K562 (cell line): Measurements from ENCODE around the gene AFM. TPM values are rescaled to one million over a fixed set of nuclear protein-coding genes. Genes with fewer than 3 reads are reported as not detected.

Experiments
- ATAC-seq: fragments of 200-7000 bp; cut with Tn5 transposase; 3 replicates; pipeline ENCODE4 v1.9.1; 2020; ENCODE audit warnings: moderate library complexity
- BruUV-seq: library from RNA; stranded (reverse); fragments of 400-500 nt; replicated peaks from 2 replicates; lab custom pipeline; 2021; lab: Mats Ljungman, UMichigan
- CTCF ChIA-PET: fragments of 300-600 bp; formaldehyde crosslinking; extraction: SDS; loops from one replicate; lab custom pipeline; 2021; ENCODE audit warnings: low intra/inter-chr PET ratio; lab: Yijun Ruan, JAX
- POLR2A ChIA-PET: fragments of 300-600, 350-650 bp; sonication (Branson Sonifier 250); formaldehyde crosslinking; extraction: SDS; loops from one replicate; lab custom pipeline; 2021; ENCODE audit warnings: antibody characterized with exemption, inconsistent platforms; lab: Yijun Ruan, JAX
- DNase-seq, 4 experiments: peaks; one replicate each; pipeline versions ENCODE4 v3.0.0 to v3.0.0-alpha.2; 2011 to 2018; ENCODE audit warnings: low spot score in 3 of 4, mixed read lengths in 3 of 4; ENCODE audit errors: extremely low read depth in 1 of 4
- FAIRE-seq: peaks from 2 replicates; lab custom pipeline; 2011; peaks lifted over from hg19 to GRCh38; lab: Jason Lieb, UNC
- H2AFZ ChIP-seq: 2 replicates; pipeline ENCODE4 v1.6.0; 2011; ENCODE audit warnings: low read depth, low read length, control low read depth, inconsistent platforms
- H3K27ac ChIP-seq: fragments of 200-600 bp; 3 replicates; pipeline ENCODE4 v1.8.0; 2011; ENCODE audit warnings: low read depth, mild to moderate bottlenecking, control low read depth, inconsistent platforms, low read length, moderate library complexity, mixed read lengths; ENCODE audit errors: extremely low read depth
- H3K27me3 ChIP-seq, 2 experiments: fragments of 300-600 bp in 1 of 2; 2 replicates in 1 of 2; 3 replicates in 1 of 2; pipeline versions ENCODE4 v1.6.0 to v1.8.0; 2011; ENCODE audit warnings: inconsistent platforms in 2 of 2, low read length in 2 of 2, mild to moderate bottlenecking in 1 of 2, mixed read lengths in 1 of 2, moderate library complexity in 1 of 2; ENCODE audit not compliant: control insufficient read depth in 2 of 2, insufficient read depth in 2 of 2
- H3K36me3 ChIP-seq: fragments of 300-600 bp; 3 replicates; pipeline ENCODE4 v1.8.0; 2011; ENCODE audit warnings: mild to moderate bottlenecking, low read length, inconsistent platforms; ENCODE audit not compliant: control insufficient read depth, insufficient read depth
- H3K4me1 ChIP-seq, 2 experiments: fragments of 200-600 bp in 1 of 2; replicated peaks in 1 of 2; 2 replicates in 1 of 2; 3 replicates in 1 of 2; pipeline versions ENCODE4 v1.5.1 to v1.8.0; 2011; ENCODE audit warnings: inconsistent platforms in 2 of 2, low read length in 2 of 2, mild to moderate bottlenecking in 1 of 2, mixed read lengths in 1 of 2, moderate library complexity in 1 of 2; ENCODE audit not compliant: control insufficient read depth in 2 of 2, insufficient read depth in 2 of 2
- H3K4me2 ChIP-seq: 2 replicates; pipeline ENCODE4 v1.6.1; 2011; ENCODE audit warnings: low read length, control low read depth, inconsistent platforms, mixed read lengths; ENCODE audit not compliant: insufficient read depth
- H3K4me3 ChIP-seq: fragments of 200-600 bp; sonication (generic), shearing (Covaris generic); 2 replicates; pipeline ENCODE4 v1.5.1; 2016; ENCODE audit warnings: control low read depth, inconsistent platforms
- H3K79me2 ChIP-seq: fragments of 200-600 bp; 3 replicates; pipeline ENCODE4 v1.8.0; 2011; ENCODE audit warnings: low read length, inconsistent platforms; ENCODE audit not compliant: control insufficient read depth, insufficient read depth
- H3K9ac ChIP-seq, 2 experiments: 2 replicates each; pipeline versions ENCODE4 v1.6.0 to v1.6.1; 2011; ENCODE audit warnings: low read depth in 2 of 2, low read length in 2 of 2, control low read depth in 1 of 2, inconsistent platforms in 1 of 2, mild to moderate bottlenecking in 1 of 2, mixed read lengths in 1 of 2; ENCODE audit not compliant: insufficient read depth in 1 of 2
- H3K9me1 ChIP-seq: one replicate; pipeline ENCODE4 v1.6.0; 2011; ENCODE audit warnings: inconsistent platforms, mild to moderate bottlenecking, low read length, moderate library complexity; ENCODE audit not compliant: control insufficient read depth, insufficient read depth
- H3K9me3 ChIP-seq: replicated peaks from 2 replicates; pipeline ENCODE4 v1.5.1; 2011; ENCODE audit warnings: low read depth, low read length, inconsistent platforms; ENCODE audit not compliant: control insufficient read depth, insufficient read depth
- H4K20me1 ChIP-seq: replicated peaks from 2 replicates; pipeline ENCODE4 v1.6.1; 2011; ENCODE audit warnings: low read length, inconsistent platforms, mixed read lengths; ENCODE audit not compliant: control insufficient read depth, insufficient read depth
- FOSL1 ChIP-seq: fragments of 200-800 bp; sonication (Bioruptor generic); conservative IDR thresholded peaks from 2 replicates; pipeline ENCODE4 v1.6.1; 2016; ENCODE audit warnings: missing genetic modification characterization, missing compliant biosample characterization
- FOXP1 ChIP-seq: sonication (generic); formaldehyde crosslinking; IDR thresholded peaks from 2 replicates; pipeline ENCODE4 v1.8.0; 2022; ENCODE audit warnings: mild to moderate bottlenecking, missing genetic modification reagents
- IFI16 ChIP-seq: fragments of 250-450 bp; sonication (Bioruptor Pico); IDR thresholded peaks from 2 replicates; pipeline ENCODE4 v2.1.2; 2022; ENCODE audit warnings: mild to moderate bottlenecking, inconsistent platforms
- L3MBTL2 ChIP-seq: fragments of 450-650 bp; IDR thresholded peaks from 2 replicates; pipeline ENCODE4 v1.6.1; 2016; ENCODE audit warnings: mild to moderate bottlenecking, moderate library complexity
- MTF1 ChIP-seq: fragments of 250-450 bp; sonication (Bioruptor Pico); IDR thresholded peaks from 2 replicates; pipeline ENCODE4 v1.9.0; 2021; ENCODE audit warnings: moderate library complexity, mild to moderate bottlenecking, inconsistent platforms, borderline replicate concordance
- SRSF1 ChIP-seq: fragments of 200-400 bp; formaldehyde crosslinking; IDR thresholded peaks from 2 replicates; pipeline ENCODE4 v1.6.1; 2017; ENCODE audit warnings: mild to moderate bottlenecking, low read depth, low read length, moderate library complexity
- ZNF436 ChIP-seq: fragments of 250-450, 450-650 bp; sonication (Bioruptor Pico); formaldehyde crosslinking; IDR thresholded peaks from 2 replicates; pipeline ENCODE4 v1.7.0; 2020; ENCODE audit warnings: mild to moderate bottlenecking
- ZNF707 ChIP-seq: fragments of 250-450 bp; sonication (Bioruptor Pico); conservative IDR thresholded peaks from 2 replicates; pipeline ENCODE4 v1.8.0; 2022; ENCODE audit warnings: inconsistent platforms, mild to moderate bottlenecking, moderate library complexity
- WGBS: fragments of 100-300 bp; shearing (Covaris generic); methylation state at CpG from one replicate; pipeline ENCODE4 v1.1.6; 2016; ENCODE audit warnings: low coverage, mixed read lengths; ENCODE audit not compliant: insufficient coverage; ENCODE audit errors: missing lambda C conversion rate; 5-methylcytosine and 5-hydroxymethylcytosine counted together
- in situ Hi-C: fragments of 300-500 bp; cut with MboI; formaldehyde crosslinking; loops from 4 replicates; pipeline ENCODE4 v1.15.0; 2018; ENCODE audit warnings: inconsistent platforms, mixed read lengths
- intact Hi-C: fragments of 100-400 bp; cut with micrococcal nuclease; formaldehyde crosslinking; loops from 2 replicates; pipeline ENCODE4 v1.14.2; 2022
- polyA plus RNA-seq, 8 experiments: library from polyadenylated mRNA; depleted of rRNA in 4 of 8; stranded (reverse) in 5 of 8; unstranded in 3 of 8; fragments of >200 nt; fragmentation: Nextera tagmentation in 2 of 8; fragmentation: Illumina TruSeq in 1 of 8; extraction: Ambion mirVana in 2 of 8; extraction: Trizol in 1 of 8; gene quantifications; 2 replicates each; pipeline versions ENCODE4 v1.2.1 to v1.2.3, GENCODE V29; 2011 to 2014; ENCODE audit warnings: inconsistent platforms in 1 of 8, missing spikeins in 1 of 8
- total RNA-seq, 7 experiments: library from RNA; depleted of rRNA in 6 of 7; stranded (reverse); fragments of >200 nt in 6 of 7; fragmentation: Illumina TruSeq in 2 of 7; extraction: Trizol in 2 of 7; gene quantifications; 2 replicates each; pipeline versions ENCODE4 v1.2.1 to v1.2.3, GENCODE V29; 2011 to 2021; ENCODE audit warnings: low replicate concordance in 1 of 7
- TF ChIP-seq, protein P1 (sequence below): IDR thresholded peaks from 2 replicates; pipeline ENCODE4 v1.6.1; 2012; ENCODE audit warnings: low read depth, low read length, improper control_type of control experiment, borderline replicate concordance
- TF ChIP-seq, protein P2 (sequence below): fragments of 250-450 bp; sonication (Bioruptor Pico); IDR thresholded peaks from 2 replicates; pipeline ENCODE4 v1.9.0; 2021; ENCODE audit warnings: mild to moderate bottlenecking
- TF ChIP-seq, protein P3 (sequence below): IDR thresholded peaks from 3 replicates; pipeline ENCODE4 v1.6.1; 2011; ENCODE audit warnings: borderline replicate concordance, mild to moderate bottlenecking; ENCODE audit not compliant: insufficient read length, insufficient read depth

Gene AFM
- total and polyA plus RNA-seq, 9 of the 15 experiments (the other 6 are each of a cell fraction or from before 2014, with no cell fraction given): 0.07 to 0.15 (median 0.12) TPM; not detected in 5

DNA sequence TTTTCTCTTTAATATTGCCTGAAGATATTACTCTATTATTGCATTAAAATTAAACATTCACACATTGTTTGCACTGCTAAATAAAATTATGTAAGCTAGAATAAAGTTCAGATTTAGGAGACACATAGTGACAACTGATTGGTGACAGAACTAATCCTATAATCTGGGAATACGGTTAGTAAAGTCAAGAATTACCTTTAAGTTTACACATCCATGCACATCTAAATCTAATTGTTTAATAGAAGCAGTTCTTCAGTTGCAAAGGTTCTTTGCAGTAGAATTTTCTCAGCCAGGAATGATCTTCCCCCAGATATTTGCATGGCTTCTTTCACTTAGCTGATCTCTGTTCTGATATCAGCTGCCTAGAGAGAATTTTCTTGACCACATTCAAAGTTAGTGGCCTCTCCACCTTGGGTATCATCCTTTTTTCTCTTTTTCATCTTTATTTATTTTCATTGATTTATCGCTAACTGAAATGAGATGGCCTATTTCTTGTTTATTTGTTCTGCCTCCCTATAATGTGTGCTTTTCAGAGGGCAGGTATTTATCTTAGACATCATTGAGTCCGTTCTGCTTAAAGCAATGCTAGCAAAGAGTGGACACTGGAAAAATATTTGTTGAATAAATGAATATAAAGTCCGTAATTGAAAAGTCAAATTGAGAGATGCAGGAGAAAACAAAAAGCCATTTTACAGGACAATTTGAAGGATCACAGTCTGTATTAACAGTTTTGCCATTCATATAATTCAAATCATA is 32.9 kb upstream of the AFM start:
- no TSS peak for BruUV-seq
- in situ Hi-C loops (no loop called here), intact Hi-C loops (loop anchor here (10.0 kb wide), 2 partner anchors 134 to 206 kb away; no protein-coding TSS in a partner anchor)
- no peak overlapping the region for H3K9ac ChIP-seq
- peaks cover 5 to 17% of the 10 kb centered on the region in 2 experiments; a peak in 3 of 5 replicates for H3K4me1 ChIP-seq
- no peaks in the 10 kb centered on the region for H3K36me3 ChIP-seq
- H3K27ac ChIP-seq: no peak overlapping the region
- H3K9me3 ChIP-seq: no peaks in the 10 kb centered on the region
- no peak for FAIRE-seq
- no peak overlapping the region for H3K4me2 ChIP-seq
- TF ChIP-seq, protein P1, sequence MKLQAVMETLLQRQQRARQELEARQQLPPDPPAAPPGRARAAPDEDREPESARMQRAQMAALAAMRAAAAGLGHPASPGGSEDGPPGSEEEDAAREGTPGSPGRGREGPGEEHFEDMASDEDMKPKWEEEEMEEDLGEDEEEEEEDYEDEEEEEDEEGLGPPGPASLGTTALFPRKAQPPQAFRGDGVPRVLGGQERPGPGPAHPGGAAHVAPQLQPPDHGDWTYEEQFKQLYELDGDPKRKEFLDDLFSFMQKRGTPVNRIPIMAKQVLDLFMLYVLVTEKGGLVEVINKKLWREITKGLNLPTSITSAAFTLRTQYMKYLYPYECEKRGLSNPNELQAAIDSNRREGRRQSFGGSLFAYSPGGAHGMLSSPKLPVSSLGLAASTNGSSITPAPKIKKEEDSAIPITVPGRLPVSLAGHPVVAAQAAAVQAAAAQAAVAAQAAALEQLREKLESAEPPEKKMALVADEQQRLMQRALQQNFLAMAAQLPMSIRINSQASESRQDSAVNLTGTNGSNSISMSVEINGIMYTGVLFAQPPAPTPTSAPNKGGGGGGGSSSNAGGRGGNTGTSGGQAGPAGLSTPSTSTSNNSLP: no peak
- no peak for TF ChIP-seq IFI16 (CRISPR knock-in tag)
- no peak for TF ChIP-seq ZNF436 (CRISPR knock-in tag)
- TF ChIP-seq MTF1 (CRISPR knock-in tag): no peak
- no peak for TF ChIP-seq FOXP1
- TF ChIP-seq, protein P2, sequence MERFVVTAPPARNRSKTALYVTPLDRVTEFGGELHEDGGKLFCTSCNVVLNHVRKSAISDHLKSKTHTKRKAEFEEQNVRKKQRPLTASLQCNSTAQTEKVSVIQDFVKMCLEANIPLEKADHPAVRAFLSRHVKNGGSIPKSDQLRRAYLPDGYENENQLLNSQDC (CRISPR knock-in tag): no peak
- TF ChIP-seq, protein P3, sequence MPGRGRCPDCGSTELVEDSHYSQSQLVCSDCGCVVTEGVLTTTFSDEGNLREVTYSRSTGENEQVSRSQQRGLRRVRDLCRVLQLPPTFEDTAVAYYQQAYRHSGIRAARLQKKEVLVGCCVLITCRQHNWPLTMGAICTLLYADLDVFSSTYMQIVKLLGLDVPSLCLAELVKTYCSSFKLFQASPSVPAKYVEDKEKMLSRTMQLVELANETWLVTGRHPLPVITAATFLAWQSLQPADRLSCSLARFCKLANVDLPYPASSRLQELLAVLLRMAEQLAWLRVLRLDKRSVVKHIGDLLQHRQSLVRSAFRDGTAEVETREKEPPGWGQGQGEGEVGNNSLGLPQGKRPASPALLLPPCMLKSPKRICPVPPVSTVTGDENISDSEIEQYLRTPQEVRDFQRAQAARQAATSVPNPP: no peak
- no peak for TF ChIP-seq L3MBTL2
- no peak for TF ChIP-seq SRSF1
- TF ChIP-seq FOSL1 (tag): no peak
- no peak for TF ChIP-seq ZNF707 (CRISPR knock-in tag)
- no peak overlapping the region for H2AFZ ChIP-seq
- H4K20me1 ChIP-seq: no peaks in the 10 kb centered on the region
- no peaks in the 10 kb centered on the region for H3K9me1 ChIP-seq
- 73% methylated on average over 4 of the region's 4 CpGs for WGBS
- no peak overlapping the region for H3K4me3 ChIP-seq
- POLR2A ChIA-PET: no interaction called here
- no peak for ATAC-seq
- no peaks in the 10 kb centered on the region for H3K27me3 ChIP-seq
- H3K79me2 ChIP-seq: no peaks in the 10 kb centered on the region
- no peak for DNase-seq
- CTCF ChIA-PET: no interaction called here
